IPS DF 4.7 (cell line): ENCODE measurements around the gene ADAM11.

ENCODE experiments used
- DNase-seq: peaks from one replicate; pipeline ENCODE4 v3.0.0-alpha.2; 2013; ENCODE audit warnings: low spot score; ENCODE audit errors: extremely low read depth

Gene ADAM11

DNA sequence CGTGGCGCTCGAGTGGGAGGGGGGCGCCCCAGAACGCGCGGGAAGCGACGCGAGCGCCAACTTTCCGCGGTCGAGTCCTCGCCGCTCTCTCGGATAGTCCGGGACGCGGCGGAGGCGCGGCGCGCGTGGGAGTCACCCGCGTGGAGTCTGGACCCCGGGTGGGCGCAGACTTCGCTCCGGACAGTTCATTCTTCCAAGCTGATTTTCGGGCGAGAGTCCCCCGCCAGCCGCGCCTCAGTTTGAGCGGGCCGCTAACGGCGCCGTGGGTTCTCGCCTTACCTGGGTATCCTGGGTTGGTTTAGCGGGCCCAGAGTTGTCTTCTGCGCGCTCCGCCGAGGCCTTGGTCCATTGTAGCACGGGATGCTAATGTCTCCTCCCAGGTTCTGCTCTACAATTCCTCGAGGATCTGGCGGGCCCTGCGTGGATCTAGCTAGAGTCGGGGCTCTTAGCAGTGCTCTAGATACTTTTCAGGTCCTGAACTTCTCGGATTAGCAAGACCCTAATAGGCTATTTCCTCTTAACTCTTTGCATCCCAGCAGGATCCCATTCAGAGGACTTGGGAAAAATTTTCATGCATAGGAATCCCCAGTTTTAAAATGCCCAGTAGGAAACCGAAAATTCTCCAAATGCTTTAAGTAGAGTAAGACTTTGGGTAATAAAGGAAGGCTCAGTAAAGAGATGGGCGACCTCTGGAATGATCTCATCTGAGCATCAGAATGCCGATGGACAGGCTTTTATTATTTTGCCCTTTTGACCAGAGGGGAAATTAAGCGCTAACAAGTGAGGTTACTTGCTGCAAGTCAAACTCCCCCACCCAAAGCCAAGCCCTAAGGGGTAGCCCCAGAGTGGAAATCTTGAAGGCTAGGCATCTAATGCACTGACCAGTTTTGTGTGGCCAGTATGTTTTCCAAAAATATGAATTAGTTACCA lies 71.8 kb downstream of the ADAM11 start:
- peak; percentile 82 for DNase-seq

DNA sequence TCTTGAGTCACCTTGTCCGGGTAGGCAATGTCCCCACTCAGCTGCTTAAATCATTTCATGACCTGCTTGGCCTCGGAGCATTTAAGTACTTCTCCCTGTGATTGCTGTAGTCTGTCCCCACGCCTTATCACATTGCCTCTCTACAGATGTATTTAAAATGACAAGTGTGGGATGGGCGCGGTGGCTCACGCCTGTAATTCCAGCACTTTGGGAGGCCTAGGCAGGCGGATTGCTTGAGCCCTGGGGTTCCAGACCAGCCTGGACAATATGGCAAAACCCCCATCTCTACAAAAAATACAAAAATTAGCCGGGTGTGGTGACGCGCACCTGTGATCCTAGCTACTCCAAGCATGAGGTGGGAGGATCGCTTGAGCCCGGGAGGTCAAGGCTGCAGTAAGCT lies 72.6 kb downstream of the ADAM11 start:
- no peak for DNase-seq
